ENCODE results near the gene RASGRF2. TPM values are rescaled to one million over a fixed set of nuclear protein-coding genes. Genes with fewer than 3 reads are reported as not detected.

RASGRF2 gene
- total and polyA plus RNA-seq, 9 of the 15 experiments (the other 6 are each of a cell fraction or from before 2014, with no cell fraction given) = 0.01 to 0.22 (median 0.08) TPM; not detected in 2

DNA sequence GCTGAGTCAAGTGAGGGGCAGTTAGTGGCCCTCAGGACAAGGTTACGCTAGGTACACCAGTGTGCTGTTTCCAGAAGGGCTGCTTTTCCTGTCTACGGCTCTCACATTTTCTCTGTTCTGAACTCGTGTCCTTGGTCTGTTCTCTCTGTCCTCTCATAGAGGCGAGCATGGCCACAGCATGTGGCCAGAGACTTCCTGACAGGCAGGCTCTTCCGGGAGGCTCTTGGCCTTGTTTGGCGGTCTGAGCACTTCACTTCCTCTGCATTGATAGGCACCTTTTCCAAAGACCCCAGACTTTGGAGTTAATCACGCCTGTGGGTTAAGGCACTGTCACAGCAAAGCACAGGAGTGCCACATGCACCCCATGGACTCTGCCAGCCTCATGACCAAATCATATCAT is 274.1 kb downstream of the RASGRF2 start:
- FAIRE-seq (no peak), DNase-seq (ENCODE audit: extremely low read depth in 1 of 4, low spot score in 3 of 4) (no peak), ATAC-seq (no peak)
- no peaks in the 10 kb centered on the region for H3K36me3 ChIP-seq (ENCODE audit: control insufficient read depth, insufficient read depth, low read length)
- H2AFZ ChIP-seq (ENCODE audit: low read depth, low read length) = no peak overlapping the region
- H3K9me1 ChIP-seq (ENCODE audit: control insufficient read depth, insufficient read depth, low read length) = no peaks in the 10 kb centered on the region
- no peak overlapping the region for H3K4me2 ChIP-seq (ENCODE audit: insufficient read depth, low read length)
- 90% methylated on average over 7 of the region's 7 CpGs for WGBS (ENCODE audit: insufficient coverage, low coverage, missing lambda C conversion rate)
- H3K9ac ChIP-seq (ENCODE audit: insufficient read depth in 1 of 2, low read depth in 2 of 2, low read length in 2 of 2) = no peak overlapping the region
- BruUV-seq (replicated peaks) = no TSS peak
- TF ChIP-seq MED1 (CRISPR knock-in tag; IDR thresholded peaks at IDR 0.05; ENCODE audit: borderline replicate concordance) (no peak), NCOA6 (IDR thresholded peaks at IDR 0.05) (no peak), MCM5 (IDR thresholded peaks at IDR 0.05; ENCODE audit: low read depth) (no peak), ZC3H8 (IDR thresholded peaks at IDR 0.05) (no peak), GTF2F1 (IDR thresholded peaks at IDR 0.05; ENCODE audit: low read depth, low read length) (no peak), SOX6 (IDR thresholded peaks at IDR 0.05) (no peak), ZKSCAN8 (CRISPR knock-in tag; IDR thresholded peaks at IDR 0.05) (no peak), ZEB2 (IDR thresholded peaks at IDR 0.05) (no peak), SP2 (IDR thresholded peaks at IDR 0.05; ENCODE audit: extremely low read depth, low read depth, low read length, poor library complexity, severe bottlenecking) (no peak), ZNF41 (CRISPR knock-in tag; conservative IDR thresholded peaks at IDR 0.05) (no peak), ARID2 (IDR thresholded peaks at IDR 0.05) (no peak)
- TF ChIP-seq, protein P1, sequence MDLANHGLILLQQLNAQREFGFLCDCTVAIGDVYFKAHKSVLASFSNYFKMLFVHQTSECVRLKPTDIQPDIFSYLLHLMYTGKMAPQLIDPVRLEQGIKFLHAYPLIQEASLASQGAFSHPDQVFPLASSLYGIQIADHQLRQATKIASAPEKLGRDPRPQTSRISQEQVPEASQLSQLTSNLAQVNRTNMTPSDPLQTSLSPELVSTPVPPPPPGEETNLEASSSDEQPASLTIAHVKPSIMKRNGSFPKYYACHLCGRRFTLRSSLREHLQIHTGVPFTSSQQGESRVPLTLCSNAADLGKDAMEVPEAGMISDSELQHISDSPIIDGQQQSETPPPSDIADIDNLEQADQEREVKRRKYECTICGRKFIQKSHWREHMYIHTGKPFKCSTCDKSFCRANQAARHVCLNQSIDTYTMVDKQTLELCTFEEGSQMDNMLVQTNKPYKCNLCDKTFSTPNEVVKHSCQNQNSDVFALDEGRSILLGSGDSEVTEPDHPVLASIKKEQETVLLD (IDR thresholded peaks at IDR 0.05) = no peak
- TF ChIP-seq, protein P2, sequence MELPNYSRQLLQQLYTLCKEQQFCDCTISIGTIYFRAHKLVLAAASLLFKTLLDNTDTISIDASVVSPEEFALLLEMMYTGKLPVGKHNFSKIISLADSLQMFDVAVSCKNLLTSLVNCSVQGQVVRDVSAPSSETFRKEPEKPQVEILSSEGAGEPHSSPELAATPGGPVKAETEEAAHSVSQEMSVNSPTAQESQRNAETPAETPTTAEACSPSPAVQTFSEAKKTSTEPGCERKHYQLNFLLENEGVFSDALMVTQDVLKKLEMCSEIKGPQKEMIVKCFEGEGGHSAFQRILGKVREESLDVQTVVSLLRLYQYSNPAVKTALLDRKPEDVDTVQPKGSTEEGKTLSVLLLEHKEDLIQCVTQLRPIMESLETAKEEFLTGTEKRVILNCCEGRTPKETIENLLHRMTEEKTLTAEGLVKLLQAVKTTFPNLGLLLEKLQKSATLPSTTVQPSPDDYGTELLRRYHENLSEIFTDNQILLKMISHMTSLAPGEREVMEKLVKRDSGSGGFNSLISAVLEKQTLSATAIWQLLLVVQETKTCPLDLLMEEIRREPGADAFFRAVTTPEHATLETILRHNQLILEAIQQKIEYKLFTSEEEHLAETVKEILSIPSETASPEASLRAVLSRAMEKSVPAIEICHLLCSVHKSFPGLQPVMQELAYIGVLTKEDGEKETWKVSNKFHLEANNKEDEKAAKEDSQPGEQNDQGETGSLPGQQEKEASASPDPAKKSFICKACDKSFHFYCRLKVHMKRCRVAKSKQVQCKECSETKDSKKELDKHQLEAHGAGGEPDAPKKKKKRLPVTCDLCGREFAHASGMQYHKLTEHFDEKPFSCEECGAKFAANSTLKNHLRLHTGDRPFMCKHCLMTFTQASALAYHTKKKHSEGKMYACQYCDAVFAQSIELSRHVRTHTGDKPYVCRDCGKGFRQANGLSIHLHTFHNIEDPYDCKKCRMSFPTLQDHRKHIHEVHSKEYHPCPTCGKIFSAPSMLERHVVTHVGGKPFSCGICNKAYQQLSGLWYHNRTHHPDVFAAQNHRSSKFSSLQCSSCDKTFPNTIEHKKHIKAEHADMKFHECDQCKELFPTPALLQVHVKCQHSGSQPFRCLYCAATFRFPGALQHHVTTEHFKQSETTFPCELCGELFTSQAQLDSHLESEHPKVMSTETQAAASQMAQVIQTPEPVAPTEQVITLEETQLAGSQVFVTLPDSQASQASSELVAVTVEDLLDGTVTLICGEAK (IDR thresholded peaks at IDR 0.05) = no peak
- TF ChIP-seq, protein P2 (CRISPR knock-in tag; IDR thresholded peaks at IDR 0.05) = no peak
- TF ChIP-seq, protein P3, sequence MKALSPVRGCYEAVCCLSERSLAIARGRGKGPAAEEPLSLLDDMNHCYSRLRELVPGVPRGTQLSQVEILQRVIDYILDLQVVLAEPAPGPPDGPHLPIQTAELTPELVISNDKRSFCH (CRISPR knock-in tag; IDR thresholded peaks at IDR 0.05) = no peak
- TF ChIP-seq, protein P3 (tag; IDR thresholded peaks at IDR 0.05) = no peak
- no peak overlapping the region for H3K4me3 ChIP-seq
- in situ Hi-C loops (cut with MboI) = no loop called here
- POLR2A ChIA-PET = no interaction called here
- no peaks in the 10 kb centered on the region for H3K27me3 ChIP-seq (ENCODE audit: control insufficient read depth in 2 of 2, insufficient read depth in 2 of 2, low read length in 2 of 2)
- H3K4me1 ChIP-seq (replicated peaks in 1 of 2; ENCODE audit: control insufficient read depth in 2 of 2, insufficient read depth in 2 of 2, low read length in 2 of 2) = peaks cover 0 to 7% of the 10 kb centered on the region in 2 experiments; a peak in 1 of 5 replicates
- intact Hi-C loops (cut with micrococcal nuclease) = no loop called here
- no peaks in the 10 kb centered on the region for H3K9me3 ChIP-seq (replicated peaks; ENCODE audit: control insufficient read depth, insufficient read depth, low read depth, low read length)
- CTCF ChIA-PET (ENCODE audit: low intra/inter-chr PET ratio) = no interaction called here
- H4K20me1 ChIP-seq (replicated peaks; ENCODE audit: control insufficient read depth, insufficient read depth, low read length) = no peaks in the 10 kb centered on the region
- H3K79me2 ChIP-seq (ENCODE audit: control insufficient read depth, insufficient read depth, low read length) = no peaks in the 10 kb centered on the region
- H3K27ac ChIP-seq (ENCODE audit: extremely low read depth, low read depth, low read length) = no peak overlapping the region

Measured in K562 (cell line).